DMS 273 (cell line): ENCODE results near the gene JDP2.
"Not testable (repeated sequence)": the region's sequence is repeated elsewhere in the genome, so short reads cannot be mapped to it uniquely, and the experiment has no call there.

ENCODE experiments used
- DNase-seq: peaks from one replicate; lab custom pipeline; 2025; ENCODE audit not compliant: unreplicated experiment; lab: John Stamatoyannopoulos, UW

Gene JDP2

DNA sequence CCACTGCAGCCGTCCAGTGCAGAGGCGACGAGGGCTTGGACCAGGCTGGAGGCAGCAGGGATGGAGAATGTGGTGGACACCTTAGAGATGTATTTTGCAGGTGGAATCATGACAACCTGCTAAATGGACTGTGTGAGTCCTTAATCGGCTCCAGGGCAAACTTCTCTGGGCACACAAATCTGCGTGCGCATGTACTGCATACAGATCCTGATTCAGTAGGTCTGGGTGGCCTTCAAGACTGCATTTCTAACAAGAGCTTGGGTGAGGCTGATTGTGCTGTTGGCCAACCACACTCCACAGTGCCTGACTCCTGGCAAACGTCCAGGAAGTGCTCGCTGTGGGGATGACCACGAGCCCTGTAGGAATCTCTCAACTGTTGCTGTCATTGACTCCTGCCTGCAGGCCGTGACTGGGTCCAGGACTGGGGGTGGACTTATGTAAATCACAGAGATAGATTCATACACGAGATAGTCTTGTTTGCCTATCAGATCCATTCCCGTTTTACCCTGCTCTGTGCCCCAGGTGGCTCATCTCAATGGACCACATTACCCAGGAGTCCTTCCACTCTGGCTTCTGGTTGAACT lies 27.2 kb downstream of the JDP2 start:
- DNase-seq, result no peak

DNA sequence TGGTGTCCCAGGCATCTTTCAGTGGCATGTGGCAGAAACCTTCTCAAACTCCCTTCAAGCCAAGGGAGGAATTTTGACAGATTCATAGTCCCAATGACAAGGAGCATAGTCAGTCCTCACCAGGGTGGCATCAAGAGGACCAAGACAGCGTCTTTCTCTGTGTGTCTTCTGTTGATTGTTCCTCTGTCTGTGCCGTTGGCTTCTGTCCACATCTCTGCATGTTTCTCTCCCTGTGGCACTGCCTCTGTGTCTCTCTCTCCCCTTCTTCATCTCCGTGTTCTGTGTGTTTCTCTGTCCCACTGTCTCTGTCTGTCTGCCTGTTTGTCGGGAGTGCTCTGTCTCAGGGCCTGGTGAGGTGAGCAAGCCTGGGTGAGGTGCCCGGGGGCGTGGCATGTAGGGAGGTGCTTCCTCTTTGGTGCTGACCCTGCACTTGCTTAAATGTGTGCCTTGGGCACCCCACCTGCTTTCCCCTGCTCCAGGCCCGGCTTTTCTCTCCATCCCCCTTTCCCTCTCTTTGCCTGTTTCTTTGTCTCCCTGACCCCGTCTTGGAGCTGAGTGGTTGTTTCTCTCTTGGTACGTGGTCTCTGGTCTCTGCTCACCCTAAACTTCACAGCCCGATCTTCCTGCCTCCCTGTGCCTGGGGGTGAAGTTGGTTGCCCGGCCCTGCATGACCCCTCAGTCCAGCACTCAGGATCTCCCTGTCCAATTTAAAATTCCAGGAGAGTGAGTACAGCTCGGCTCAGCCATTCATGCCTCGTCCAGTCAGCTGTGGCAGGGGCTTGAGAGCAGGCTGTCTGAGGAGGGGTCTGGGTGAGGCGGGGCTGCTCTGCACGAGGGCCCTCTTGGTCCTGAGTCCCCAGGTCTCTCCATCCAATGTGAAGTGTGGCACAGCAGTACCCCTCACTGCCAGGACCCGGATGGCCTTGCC lies 28.5 kb downstream of the JDP2 start:
- no peak for DNase-seq

DNA sequence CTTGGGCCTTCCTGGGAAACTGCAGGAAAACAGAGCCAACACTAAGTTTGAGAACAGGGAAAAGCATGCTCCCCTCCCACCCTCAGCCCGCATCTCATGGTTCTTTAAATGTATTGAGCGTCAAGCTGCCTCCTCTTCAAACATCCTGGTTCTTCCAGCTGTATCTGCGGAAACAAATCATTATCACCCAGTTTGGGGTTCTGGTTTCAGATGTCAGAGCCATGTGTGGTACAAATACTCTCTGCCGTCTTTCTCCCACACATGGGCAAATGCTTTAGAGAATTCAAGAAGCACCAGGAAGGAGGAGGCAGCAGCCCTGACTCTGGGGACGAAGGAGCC lies 29.1 kb downstream of the JDP2 start:
- no peak for DNase-seq

DNA sequence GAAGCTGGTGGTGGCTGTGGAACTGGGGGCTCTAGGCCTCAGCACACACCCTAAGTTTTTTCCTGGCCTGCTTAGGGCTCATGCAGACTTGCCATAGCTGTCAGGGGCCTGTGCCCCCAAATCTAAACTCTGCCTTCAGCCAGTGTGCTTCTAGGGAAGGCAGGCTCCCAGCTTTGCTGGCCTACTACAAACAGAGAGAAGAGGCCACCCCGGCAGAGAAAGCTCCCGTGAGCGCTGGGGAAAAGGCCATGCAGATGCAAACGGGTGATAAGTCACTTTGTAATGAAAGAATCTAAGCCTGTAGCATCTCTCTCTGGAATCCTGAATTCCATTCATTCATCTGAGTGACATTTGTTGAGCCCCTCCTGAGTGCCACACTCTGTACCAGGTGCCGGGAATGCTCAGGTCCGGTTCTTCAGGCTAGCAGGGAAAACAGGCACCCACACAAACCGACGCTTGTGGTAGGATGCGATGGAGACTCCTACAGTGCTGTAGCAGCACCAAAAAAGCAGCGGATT lies 29.9 kb downstream of the JDP2 start:
- DNase-seq, result no peak

DNA sequence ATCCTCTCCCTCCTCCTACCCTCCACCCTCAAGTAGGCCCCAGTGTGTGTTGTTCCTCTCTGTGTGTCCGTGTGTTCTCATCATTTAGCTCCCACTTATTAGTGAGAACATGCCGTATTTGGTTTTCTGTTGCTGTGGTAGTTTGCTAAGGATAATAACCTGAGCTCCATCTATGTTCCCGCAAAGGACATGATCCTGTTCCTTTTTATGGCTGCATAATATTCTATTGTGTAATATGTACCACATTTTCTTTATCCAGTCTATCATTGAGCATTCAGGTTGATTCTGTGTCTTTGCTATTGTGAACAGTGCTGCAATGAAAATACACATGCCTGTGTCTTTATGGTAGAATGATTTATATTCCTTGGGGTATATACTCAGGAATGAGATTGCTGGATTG lies 30.5 kb downstream of the JDP2 start:
- DNase-seq, result no peak

DNA sequence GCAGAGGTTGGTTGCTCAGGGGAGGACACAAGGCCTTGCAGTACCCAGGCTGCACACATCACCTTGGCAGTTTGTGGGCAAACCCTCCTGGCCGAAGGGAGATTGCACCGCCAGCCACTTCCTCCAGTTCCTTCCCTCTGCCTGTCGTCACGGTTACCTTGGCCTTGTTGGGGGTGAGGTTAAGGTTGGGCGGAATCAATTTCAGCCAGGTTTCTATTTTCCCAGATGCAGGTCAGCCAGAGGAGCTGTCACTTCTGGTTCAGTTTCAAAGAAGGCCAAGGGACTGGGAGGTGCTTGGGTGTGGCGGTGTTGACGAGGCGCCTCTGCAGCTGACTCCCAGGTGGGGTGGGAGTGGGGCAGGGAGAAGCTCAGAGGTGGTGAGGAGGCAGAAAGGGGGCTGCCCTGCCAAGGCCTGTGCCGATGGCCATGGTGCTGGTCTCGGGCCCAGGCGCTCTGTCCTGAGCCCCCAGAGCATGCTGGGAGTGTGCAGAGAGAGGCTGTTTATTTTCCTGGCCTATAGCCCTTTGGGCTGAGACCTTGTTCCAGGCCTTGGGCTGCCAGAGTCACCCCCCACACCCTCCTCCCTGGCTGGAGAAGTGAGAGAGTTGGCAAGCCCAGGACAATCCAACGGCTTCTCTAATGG lies 31.4 kb downstream of the JDP2 start:
- DNase-seq, result peak; percentile 15

DNA sequence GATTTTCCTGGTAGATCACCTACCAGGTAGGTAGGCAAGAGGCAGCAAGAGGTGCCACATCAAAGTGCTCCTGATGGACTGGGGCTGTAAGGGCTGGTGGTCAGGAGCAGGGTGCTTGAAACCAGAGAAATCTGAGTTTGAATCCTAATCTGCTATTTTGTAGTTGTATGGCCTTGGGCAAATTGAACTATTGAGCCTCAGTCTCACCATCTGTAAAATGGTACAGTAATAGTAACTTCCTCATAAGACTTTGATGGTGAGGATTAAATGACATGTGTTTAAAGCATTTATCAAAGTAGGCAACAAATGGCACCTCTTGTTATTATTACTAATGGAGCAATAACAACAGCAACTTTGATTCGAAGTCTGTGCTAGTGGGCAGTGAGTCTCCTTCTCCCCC lies 32.0 kb downstream of the JDP2 start:
- DNase-seq, result no peak

DNA sequence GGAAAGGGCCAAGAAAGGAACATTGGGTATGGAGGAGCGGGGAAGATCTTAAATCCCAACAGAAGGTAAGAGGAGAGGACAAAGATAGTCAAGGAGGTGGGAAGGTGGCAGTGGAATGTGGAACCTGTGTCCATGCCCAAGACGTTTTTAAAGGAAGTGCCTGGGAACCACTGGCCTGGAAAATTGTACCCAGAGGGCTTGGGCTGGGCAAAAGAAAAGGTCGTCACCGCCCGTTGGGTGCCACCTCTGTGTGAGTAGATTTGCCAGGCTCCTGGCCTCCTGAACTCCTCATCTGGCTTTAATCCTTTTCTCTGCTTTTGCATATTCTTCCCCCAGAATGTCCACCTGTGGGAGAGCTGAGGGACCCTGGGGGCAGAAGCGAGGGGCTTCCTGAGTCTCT lies 32.6 kb downstream of the JDP2 start:
- DNase-seq, result no peak

DNA sequence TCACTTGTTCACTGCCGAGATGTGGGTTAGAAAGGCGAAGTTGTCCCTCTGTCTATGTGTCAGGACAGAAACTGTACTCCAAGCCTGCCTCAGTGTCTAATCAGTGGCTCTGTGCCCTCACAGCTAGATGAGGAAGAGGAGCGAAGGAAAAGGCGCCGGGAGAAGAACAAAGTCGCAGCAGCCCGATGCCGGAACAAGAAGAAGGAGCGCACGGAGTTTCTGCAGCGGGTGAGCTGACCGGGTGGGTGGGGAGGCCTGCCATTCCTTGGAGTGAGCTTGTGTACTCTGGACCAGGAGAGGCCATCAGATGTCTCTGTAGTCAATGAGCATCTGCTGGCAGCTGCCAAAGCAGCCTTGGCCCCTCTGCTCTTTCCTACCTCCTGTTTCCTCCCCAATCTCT lies 33.5 kb downstream of the JDP2 start:
- DNase-seq, result no peak

DNA sequence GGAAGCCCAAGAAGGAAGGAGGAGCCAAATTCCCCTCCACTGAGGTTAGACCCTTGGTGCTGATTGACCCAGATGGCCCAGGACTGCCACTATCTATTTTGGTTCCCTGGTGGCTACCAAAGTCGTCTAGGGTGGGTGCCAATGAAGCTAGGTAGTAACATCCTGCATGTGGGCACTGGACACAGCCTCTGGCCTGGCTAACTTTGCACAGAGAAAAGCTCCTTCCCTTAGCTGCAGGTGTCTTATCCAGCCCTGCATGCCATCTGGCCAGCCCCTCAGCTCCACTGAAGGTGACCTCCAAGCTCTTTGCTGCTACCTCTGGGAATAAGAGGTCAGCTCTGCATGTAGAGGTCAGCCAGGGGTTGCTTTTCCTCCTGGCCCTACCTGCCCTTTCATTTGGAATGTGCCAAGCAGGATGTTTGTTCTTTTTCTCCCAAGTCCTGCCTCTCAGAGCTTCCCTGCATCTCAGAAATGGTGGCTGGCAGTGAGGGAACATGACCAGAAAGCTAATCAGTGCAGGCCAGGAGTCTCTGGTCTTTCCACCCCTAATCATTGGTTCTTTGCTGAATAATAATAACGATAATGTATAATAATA lies 34.0 kb downstream of the JDP2 start:
- no peak for DNase-seq

DNA sequence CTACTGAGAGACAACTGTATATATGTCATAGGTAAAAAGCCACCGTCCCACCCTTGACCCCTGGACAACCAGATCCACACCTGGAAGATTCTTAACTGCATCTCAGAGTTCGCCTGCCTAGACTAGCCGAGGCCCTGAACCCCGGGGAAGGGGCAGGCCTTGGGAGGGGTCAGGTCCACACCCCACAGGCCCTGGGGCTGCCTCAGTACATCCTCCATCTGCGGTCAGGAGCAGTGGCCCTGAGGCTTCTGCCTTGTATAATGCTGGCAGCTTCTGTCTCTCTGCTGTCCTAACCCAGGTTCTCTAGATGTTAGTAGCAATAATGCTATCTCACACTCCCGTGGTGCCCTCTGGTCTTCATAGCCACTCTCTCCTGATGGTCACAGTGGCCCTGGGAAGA lies 36.8 kb downstream of the JDP2 start:
- no peak for DNase-seq

DNA sequence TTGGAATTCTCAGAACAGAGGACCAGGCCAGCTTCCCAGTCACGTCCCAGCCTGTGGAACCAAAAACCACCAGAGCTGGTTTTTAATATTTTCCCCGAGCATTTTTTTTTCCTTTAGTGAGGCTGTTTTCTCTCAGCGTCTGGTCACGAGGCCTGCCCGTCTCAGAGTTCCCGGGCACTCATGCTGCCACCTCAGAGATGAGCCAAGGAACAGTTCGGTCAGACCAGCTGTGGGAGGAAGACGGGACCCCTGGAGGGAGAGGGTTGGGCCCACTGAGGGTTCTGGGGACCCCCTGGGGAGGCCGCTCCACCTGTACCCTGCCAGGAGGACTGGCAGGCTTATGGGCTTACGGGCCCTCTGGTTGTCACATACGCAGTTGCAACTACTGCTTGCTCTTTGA lies 39.9 kb downstream of the JDP2 start:
- DNase-seq, result no peak

DNA sequence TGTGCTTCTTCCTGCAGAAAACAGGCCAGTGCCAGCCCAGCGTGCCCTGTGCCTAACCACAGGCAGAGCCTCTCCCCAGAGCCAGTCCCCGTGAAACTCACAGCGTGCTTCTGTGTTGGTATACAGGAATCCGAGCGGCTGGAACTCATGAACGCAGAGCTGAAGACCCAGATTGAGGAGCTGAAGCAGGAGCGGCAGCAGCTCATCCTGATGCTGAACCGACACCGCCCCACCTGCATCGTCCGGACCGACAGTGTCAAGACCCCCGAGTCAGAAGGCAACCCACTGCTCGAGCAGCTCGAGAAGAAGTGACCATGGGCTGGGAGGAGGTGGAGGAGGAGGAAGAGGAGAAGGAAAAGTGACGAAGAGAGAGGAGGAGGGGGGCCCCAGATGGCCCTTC lies 41.3 kb downstream of the JDP2 start:
- no peak for DNase-seq

DNA sequence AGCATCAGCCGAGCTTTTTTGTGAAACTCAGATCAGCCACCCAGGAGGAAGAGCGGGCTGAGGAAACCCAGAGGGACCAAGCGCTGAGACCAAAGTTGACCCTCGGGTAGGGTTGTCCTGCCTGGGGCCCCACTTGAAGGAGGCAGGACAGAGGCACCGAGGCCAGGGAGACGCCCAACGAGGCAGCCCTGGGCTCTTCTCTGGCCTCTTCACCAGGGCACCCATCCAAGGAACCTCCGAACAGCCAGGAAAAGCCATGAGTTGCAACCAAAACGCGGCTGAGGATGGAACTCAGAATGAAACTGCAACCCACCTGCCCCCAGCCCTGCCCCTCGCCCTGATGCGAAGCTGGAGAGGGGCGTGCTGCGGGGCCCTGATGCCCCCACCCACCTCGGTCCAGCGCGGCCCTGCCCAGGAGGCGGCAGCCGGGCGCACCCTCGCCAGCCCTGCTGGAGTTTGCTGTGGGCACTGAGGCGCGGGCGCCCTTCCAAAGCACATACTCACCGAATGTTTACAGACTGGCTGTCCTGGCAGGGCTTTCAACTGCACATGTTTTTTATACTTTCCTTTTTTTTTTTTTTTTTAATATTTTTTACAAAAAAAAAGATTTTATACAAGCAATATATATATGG lies 41.9 kb downstream of the JDP2 start:
- no peak for DNase-seq

DNA sequence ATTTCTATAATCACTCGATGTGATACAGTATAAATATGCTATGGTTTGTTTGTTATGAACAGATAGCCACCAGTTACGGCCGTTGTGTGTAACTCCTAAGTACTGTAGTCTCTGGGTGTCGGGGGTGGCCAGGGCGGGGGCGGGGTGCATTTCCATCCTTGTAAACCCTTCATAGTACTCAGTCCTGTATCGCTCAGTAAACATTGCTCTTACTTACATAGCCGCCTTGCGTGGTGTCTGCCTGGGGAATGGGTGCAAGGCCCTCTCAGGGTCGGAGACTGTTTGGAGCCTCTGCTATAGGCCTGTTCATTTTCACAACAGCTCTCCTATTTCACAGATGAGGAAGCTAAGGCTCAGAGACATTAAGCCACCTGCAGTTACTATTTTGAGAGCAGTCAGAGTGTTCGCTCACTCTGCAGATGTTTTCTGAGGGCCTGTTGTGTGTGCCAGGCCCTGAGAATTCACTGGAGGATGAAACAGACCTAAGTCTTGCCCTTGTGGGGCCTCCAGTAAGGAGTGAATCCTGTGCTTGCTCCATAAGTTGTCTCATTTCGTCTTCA lies 42.5 kb downstream of the JDP2 start:
- no peak for DNase-seq

DNA sequence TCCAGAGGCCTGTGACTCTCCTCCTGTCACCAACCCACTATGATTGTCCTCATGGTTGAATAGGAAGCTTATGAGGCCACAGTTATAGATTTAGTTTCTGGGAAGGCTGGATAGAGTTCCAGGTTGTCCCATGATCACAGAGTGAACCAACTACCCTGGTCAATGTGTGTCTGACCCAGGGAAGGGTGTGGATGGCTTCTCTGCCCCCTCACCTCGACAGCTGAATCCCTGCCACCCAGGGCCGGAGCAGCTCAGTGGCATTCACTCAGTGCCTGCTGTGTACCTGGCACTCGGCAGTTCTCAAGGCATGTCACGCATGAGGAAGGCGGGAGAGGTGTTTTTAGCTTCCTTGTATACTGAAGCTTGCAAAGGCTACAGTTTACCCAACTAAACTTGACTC lies 43.2 kb downstream of the JDP2 start:
- DNase-seq, result no peak

DNA sequence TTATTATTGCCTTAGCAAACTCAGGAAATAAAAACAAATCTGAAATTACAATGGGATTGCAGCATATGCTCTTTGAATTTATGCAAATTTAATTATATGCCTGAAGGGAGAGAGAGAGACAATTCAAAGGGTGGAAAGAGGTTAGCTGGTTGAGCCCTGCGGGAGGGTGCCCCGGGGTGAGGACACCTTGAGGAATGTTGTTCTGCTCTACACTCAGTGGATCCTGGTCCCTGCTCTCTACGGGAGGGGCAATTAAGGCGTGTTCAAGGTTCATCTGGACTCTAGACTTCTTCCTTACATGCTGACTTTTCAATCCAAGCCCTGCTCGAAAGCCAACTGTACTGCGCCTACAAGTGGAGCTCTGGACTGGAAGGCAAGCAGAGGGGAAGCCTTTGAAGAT lies 46.3 kb downstream of the JDP2 start:
- DNase-seq, result not testable (repeated sequence)

DNA sequence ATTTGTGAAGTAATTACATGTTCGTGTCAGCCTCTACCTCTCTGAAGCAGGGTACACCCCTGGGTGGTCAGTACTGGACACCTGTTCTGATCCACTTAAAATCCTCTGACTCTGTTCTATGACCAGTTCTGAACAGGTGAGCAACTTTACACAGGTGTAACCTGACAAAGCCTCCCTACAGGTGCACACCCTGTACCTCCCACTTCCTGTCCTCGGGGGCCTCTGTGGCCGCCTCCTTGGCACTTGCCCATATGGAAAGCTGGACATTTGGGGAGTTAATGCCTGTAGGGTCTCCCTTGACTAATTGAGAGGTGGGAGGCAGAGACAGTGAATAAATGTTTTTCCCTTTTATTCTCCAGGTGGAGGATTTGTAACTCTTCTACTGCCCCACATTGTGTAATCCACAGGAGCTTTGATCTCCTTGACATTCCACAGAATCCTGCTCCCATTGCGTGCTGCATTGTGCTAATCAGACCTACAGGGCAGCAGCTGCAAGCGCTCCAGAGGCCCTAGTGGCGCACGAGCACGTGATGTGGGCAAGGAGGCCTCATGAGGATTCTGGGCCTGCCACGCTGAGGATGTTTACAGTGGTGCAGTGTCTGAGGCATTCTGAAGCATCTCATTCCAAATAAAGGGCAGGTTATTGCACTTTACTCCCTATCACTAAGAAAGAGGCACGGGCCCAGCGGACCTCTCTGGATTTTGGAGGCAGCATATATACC lies 48.6 kb downstream of the JDP2 start:
- DNase-seq, result no peak

DNA sequence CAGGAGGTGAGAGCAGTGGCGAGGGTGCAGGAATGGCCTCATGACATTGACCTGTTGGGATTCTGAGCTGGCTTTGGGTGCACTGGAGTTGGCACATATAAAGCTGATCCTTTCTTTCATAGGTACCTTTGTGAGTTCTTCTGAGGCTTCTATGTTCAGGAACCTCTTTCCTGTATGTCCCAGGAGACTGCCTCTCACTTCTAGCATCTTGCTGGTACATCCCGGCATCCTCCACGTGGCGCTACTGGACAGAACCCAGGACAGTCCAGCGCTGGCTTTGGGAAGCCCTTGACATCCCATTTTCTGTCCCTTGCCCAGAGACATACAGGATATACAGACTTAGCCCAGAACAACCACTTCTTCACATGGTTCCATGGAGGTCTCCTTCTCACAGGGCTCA lies 50.1 kb downstream of the JDP2 start:
- DNase-seq, result no peak
